ENCODE measurements around the gene TRRAP.
"Not testable (repeated sequence)": the region's sequence is repeated elsewhere in the genome, so short reads cannot be mapped to it uniquely, and the experiment has no call there.

The TRRAP gene

DNA sequence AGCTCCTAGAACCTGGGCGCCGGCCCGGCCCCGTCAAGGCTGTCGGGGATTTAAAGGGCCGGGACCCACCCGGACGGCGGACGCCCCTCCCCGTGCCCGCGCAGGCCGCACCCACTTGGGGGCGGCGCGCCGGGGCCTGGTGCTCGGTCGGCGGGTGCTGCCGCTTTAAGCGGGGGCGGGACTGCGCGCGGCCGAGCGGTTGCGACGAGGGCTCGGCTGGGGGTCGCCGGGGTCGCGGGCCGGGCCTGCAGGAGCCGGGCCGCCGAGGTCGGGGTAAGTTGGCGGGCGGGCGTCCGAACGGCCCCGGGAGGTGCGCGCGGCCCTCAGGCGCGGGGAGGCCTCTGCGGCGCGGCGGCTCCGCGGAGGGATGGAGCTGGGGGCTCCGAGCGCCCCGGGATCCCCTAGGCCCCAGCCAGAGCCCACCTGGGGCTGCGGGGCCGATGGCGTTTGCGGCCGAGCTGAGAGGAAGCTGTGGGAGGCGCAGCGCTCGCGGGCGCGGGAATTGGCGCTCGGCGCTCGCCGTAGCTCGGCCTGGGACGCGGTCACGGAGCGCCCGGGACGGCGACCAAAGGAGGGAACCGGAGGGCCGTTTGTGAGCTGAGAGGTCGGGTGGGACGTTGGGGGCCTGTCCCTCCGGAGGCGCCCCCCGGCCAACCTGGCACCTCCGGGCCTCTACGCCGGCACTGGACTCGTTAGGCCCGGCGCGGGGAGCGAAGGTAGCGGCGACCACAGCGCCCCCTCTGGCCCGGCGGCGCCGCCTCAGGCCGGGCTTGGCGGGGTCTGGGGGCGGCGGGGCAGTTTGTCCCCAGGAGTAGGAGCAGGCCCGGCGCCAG lies at the start of gene TRRAP:
TRRAP (plus strand) TSS at position 168 of the 833 bp plus-strand sequence. CDS start 2,619 bp downstream, outside the sequence.
- Mint-ChIP-seq H3K9me3 (no peaks in the 10 kb centered on the region), H3K4me1 (peaks cover 6% of the 10 kb centered on the region), H3K27ac (peak within 1 kb of the TSS; percentile 78), H3K27me3 (peaks cover 2% of the 10 kb centered on the region), H3K4me3 (peak within 1 kb of the TSS; percentile 91), H3K36me3 (no peaks in the 10 kb centered on the region)
- DNase-seq (ENCODE audit: low spot score in 2 of 2) (peak; percentile 71 to 88), ATAC-seq (ENCODE audit: low read depth) (peak; percentile 71)

DNA sequence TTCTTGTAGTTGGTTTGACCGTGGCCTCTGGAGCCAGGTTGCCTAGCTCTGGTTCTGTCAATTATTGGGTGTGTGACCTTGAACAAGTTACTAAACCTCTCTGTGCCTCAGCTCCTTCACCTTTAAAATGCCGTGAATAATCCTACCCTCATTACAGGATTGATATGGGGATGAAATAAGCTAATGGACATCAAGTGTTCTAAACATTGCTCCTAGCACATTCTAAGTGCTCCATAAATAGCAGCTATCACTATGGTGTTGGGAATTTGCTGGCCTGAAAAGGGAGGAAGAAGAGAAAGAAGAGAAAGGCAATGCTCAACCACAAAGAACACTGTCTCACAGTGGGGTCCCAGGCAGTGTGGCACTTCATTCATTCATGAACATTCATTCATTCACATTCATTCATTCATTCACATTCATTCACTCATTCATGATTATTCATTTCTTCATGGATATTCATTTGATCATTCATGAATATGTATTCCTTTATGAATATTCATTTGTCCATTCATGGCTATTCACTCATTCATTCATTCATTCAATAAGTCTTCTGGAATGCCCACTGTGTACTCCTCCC lies 47.3 kb upstream of the TRRAP start:
- no peak overlapping the region for H3K4me3 Mint-ChIP-seq
- H3K9me3 Mint-ChIP-seq, result no peaks in the 10 kb centered on the region
- H3K4me1 Mint-ChIP-seq, result no peaks in the 10 kb centered on the region
- DNase-seq (ENCODE audit: low spot score in 2 of 2), result no peak
- no peaks in the 10 kb centered on the region for H3K36me3 Mint-ChIP-seq
- H3K27me3 Mint-ChIP-seq, result peaks cover 13% of the 10 kb centered on the region
- no peak for ATAC-seq (ENCODE audit: low read depth)
- H3K27ac Mint-ChIP-seq, result no peak overlapping the region

DNA sequence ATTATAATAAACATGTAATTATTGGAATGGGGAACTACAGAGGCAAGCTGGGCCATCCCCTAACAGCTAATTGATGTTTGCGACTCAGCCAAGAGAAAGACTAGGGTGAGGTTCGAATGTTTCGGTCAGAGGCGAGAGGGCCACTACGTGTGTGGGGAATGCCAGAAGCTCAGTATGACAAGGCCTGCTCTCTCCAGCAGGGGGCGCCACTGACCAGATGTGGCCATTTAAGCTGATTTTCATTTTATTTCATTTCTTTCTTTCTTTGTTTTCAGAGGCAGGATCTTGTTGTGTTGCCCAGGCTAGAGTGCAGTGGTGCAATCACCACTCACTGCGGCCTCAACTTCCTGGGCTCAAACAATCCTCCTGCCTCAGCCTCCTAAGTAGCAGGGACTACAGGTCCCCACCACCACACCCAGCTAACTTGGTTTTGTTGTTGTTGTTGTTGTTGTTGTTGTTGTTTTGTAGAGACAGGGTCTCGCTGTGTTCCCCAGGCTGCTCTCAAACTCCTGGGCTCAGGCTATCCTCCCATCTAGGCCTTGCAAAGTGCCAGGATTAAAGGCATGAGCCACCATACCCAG lies 46.6 kb upstream of the TRRAP start:
- peaks cover 14% of the 10 kb centered on the region for H3K27me3 Mint-ChIP-seq
- H3K4me3 Mint-ChIP-seq, result no peak overlapping the region
- no peak overlapping the region for H3K27ac Mint-ChIP-seq
- H3K9me3 Mint-ChIP-seq, result no peaks in the 10 kb centered on the region
- H3K4me1 Mint-ChIP-seq, result no peaks in the 10 kb centered on the region
- H3K36me3 Mint-ChIP-seq, result no peaks in the 10 kb centered on the region
- DNase-seq (ENCODE audit: low spot score in 2 of 2) (no peak), ATAC-seq (ENCODE audit: low read depth) (no peak)

DNA sequence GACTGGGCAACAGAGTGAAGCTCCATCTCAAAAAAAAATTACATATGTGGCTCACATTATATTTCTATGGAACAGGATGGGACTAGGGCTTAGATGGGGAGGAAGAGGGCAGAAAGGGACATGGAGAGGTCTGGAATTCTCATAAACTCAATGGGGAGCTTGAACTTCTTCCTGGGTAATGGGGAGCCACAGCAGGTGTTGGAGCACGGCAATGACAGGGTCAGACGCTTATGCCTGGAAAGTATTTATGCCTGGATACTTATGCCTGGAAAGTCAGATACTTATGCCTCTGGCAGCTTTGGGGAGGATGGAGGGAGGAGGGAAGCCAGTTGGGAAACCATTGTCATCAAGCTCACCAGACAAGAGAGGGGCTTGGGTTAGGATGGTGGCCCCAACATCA lies 45.3 kb upstream of the TRRAP start:
- Mint-ChIP-seq H3K27me3 (peaks cover 9% of the 10 kb centered on the region), H3K4me1 (no peaks in the 10 kb centered on the region), H3K9me3 (no peaks in the 10 kb centered on the region), H3K36me3 (no peaks in the 10 kb centered on the region), H3K27ac (no peak overlapping the region), H3K4me3 (no peak overlapping the region)
- DNase-seq (ENCODE audit: low spot score in 2 of 2) (no peak), ATAC-seq (ENCODE audit: low read depth) (no peak)

DNA sequence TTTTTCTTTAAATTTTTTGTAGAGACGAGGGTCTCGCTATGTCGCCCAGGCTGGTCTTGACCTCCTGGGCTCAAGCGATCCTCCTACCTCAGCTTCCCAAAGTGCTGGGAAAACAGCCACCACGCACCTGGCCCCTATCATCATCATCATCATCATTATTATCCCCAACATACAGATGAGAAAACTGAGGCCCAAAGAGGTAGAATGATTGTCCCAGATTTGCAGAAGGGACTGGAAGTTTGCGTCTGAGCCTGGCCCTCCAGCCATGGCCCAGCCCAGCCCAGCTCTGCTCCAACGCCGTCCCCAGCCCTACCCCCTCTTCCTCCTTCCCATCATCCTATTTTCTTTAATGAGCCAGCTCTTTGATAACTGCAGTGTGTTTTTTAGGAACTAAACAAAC lies 43.4 kb upstream of the TRRAP start:
- no peaks in the 10 kb centered on the region for H3K4me1 Mint-ChIP-seq

DNA sequence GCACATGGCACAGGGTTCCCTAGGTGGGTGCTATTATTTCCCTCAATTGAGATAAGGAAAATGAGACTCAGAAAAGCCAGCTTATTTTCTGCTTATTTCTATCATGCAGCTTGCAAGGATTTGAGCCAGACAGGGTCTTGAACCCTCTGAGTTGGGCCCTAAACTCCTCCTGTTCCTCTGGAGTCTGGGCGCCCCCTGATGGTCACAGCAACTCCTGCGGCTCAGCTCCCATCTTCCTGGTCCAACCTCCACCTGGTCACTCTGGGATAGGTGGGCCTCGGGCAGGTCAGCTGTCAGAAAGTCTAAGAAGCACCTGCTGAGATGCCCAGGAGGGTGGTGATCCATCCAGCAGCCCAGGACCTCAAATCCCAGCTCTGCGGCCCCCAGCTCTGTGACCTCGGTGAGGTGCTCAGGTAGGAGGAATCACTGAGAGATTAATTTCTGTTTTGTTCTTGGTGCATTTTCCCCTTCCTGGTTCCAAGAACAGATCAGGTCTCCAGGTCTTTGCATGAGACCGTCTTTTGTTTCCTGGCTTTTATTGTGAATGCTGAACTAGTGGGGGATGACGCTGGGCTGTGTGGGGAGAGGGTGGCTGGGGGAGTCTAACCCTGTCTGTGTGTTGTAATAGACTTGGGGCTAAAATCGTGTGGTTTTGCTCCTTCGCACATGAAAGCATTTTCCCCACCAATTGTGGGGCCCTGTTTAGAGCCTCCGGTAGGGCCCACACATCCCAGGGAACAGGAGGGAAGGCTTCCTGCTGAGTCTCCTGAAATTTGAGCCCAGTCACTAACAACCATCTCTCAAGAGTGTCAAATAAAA lies 41.3 kb upstream of the TRRAP start:
- Mint-ChIP-seq H3K27me3 (peaks cover 14% of the 10 kb centered on the region), H3K4me3 (no peak overlapping the region), H3K27ac (no peak overlapping the region), H3K9me3 (no peaks in the 10 kb centered on the region), H3K4me1 (peaks cover 3% of the 10 kb centered on the region), H3K36me3 (no peaks in the 10 kb centered on the region)
- no peak for DNase-seq (ENCODE audit: low spot score in 2 of 2)
- ATAC-seq (ENCODE audit: low read depth), result no peak

More for the DNA sequence above, 43.4 kb upstream of the TRRAP start:
- Mint-ChIP-seq H3K27ac (no peak overlapping the region), H3K27me3 (peaks cover 10% of the 10 kb centered on the region), H3K9me3 (no peaks in the 10 kb centered on the region), H3K36me3 (no peaks in the 10 kb centered on the region), H3K4me3 (no peak overlapping the region)
- ATAC-seq (ENCODE audit: low read depth), result no peak
- no peak for DNase-seq (ENCODE audit: low spot score in 2 of 2)

DNA sequence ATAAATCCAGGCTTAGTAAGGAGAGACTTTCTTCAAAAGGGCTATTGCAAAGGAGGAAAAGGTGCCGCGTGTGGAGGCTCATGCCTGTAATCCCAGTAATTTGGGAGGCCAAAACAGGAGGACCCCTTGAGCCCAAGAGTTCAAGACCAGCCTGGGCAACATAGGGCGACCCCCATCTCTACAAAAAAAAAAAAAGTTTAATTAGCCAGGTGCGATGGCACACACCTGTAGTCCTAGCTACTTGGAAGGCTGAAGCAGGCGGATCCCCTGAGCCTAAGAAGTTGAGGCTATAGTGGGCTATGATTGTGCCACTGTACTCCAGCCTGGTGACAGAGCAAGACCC lies 40.7 kb upstream of the TRRAP start:
- Mint-ChIP-seq H3K9me3 (no peaks in the 10 kb centered on the region), H3K4me1 (peaks cover 3% of the 10 kb centered on the region), H3K27ac (no peak overlapping the region), H3K36me3 (no peaks in the 10 kb centered on the region), H3K27me3 (peaks cover 14% of the 10 kb centered on the region), H3K4me3 (no peak overlapping the region)
- no peak for DNase-seq (ENCODE audit: low spot score in 2 of 2)
- ATAC-seq (ENCODE audit: low read depth), result no peak

DNA sequence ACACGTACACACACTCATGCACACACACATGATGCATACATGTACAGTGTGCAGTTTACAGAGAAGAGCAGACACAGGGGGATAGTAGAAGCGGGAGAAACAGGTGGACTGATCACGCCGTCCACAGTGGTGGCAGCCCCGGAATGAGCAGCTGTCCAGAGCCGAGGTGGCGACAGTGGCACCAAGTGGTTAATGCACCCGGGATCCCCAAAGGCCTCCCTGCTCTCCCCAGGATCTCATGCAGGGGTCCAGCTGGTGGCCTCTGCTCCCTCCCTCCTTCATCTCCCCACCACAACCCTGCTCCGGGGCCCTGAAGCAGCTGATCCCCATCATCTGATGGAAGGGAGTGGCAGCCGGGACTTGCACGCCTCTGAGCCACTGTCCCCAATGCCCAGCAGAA lies 38.2 kb upstream of the TRRAP start:
- Mint-ChIP-seq H3K4me3 (no peak overlapping the region), H3K9me3 (no peaks in the 10 kb centered on the region), H3K27me3 (peaks cover 19% of the 10 kb centered on the region), H3K27ac (no peak overlapping the region), H3K4me1 (peaks cover 3% of the 10 kb centered on the region), H3K36me3 (no peaks in the 10 kb centered on the region)
- ATAC-seq (ENCODE audit: low read depth) (no peak), DNase-seq (ENCODE audit: low spot score in 2 of 2) (no peak)

DNA sequence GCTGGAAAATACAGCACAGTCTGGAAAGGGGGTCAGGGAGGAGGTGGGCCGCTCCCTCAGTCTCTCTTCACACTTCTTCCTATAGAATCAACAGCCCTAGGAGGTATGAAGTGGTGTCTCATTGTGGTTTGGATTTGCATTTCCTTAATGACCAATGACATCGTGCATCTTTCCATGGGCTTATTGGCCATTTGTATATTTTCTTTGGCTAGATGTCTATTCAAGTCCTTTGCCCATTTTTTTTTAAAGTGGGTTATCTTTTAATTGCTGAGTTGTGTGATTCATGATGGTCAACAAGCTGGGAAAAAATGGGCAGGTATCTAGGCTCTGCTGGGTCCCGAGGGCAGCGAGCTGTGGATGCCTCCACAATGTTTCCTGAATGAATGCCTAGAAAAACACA lies 37.6 kb upstream of the TRRAP start:
- Mint-ChIP-seq H3K4me1 (peaks cover 3% of the 10 kb centered on the region), H3K27ac (no peak overlapping the region), H3K4me3 (no peak overlapping the region), H3K36me3 (no peaks in the 10 kb centered on the region), H3K27me3 (peaks cover 19% of the 10 kb centered on the region), H3K9me3 (no peaks in the 10 kb centered on the region)
- DNase-seq (ENCODE audit: low spot score in 2 of 2), result no peak
- ATAC-seq (ENCODE audit: low read depth), result no peak

DNA sequence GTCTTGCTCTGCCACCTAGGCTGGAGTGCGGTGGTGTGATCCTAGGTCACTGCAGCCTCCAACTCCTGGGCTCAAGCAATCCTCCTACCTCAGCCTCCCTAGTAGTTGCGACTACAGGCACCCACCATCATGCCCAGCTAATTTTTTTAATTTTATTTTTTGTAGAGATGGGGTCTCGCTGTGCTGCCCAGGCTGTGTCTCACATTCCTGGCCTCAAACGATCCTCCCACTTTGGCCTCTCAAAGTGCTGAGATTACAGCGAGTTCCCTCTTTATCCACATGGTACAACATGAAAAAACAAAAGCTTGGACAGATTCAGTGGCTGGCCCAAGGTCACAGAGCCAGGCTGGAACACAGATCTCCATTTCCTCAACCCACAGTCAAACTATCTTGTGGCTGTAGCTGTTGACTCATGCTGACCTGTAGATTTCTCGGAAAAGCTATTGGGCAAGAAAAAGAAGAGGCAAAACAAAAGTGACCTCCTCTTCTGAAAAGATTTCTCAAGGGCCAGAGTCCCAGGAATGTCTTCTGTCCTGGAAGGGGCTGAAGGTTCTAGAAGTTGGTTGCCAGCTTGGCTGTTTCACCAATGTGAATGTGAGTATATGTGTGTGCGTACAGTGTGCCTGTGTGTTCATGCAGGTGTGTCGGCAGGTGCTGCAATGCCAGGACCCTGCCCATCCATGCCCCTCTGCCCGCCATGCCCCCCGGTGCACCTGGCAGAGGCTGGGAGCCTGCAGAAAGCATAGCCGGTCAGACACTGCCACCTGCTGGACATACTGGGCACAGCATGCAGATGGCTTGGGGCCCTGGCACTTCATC lies 36.9 kb upstream of the TRRAP start:
- DNase-seq (ENCODE audit: low spot score in 2 of 2) (peak; percentile 77 to 86), ATAC-seq (ENCODE audit: low read depth) (peak; percentile 68)
- Mint-ChIP-seq H3K27ac (no peak overlapping the region), H3K4me1 (peaks cover 3% of the 10 kb centered on the region), H3K27me3 (peaks cover 19% of the 10 kb centered on the region), H3K9me3 (no peaks in the 10 kb centered on the region), H3K36me3 (no peaks in the 10 kb centered on the region), H3K4me3 (no peak overlapping the region)

DNA sequence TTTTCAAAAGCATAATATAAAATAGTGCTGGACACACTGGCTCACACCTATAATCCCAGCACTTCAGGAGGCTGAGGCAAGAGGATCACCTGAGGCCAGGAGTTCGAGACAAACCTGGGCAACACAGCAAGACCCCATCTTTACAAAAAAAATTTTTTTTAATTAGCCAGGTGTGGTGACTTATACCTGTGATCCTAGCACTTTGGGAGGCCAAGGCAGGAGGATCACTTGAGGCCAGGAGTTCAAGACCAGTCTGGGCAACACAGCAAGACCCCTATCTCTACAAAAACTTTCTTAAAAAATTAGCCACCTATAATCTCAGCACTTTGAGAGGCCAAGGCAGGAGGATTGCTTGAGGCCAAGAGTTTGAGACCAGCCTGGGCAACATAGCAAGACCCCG lies 35.8 kb upstream of the TRRAP start:
- DNase-seq (ENCODE audit: low spot score in 2 of 2); H3K27ac Mint-ChIP-seq; ATAC-seq (ENCODE audit: low read depth); H3K36me3 Mint-ChIP-seq; H3K4me1 Mint-ChIP-seq; H3K9me3 Mint-ChIP-seq; H3K4me3 Mint-ChIP-seq: not testable (repeated sequence)
- peaks cover 18% of the 10 kb centered on the region for H3K27me3 Mint-ChIP-seq

DNA sequence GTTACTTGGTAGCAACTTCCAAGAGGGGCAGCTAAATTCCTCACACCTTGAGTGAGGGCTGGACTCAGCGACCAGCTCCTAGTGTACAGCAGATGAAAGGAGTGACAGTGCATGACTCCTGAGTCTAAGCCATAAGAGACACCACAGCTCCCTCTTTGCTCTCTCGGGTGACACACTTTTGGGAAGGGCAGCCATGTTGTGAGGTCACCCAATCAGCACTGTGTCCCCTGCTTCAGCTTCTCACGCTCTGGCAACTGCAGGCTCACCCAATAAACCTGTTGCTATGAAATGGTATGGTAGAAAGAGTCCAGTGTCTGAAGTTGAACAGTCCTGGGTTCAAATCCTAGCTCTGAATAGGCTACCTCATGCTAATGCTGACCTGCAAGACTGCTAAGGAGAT lies 29.4 kb upstream of the TRRAP start:
- peaks cover 2% of the 10 kb centered on the region for H3K9me3 Mint-ChIP-seq
- H3K27ac Mint-ChIP-seq, result no peak overlapping the region
- no peak overlapping the region for H3K4me3 Mint-ChIP-seq
- no peaks in the 10 kb centered on the region for H3K4me1 Mint-ChIP-seq
- H3K36me3 Mint-ChIP-seq, result peaks cover 3% of the 10 kb centered on the region
- DNase-seq (ENCODE audit: low spot score in 2 of 2), result no peak
- no peak for ATAC-seq (ENCODE audit: low read depth)
- peaks cover 20% of the 10 kb centered on the region for H3K27me3 Mint-ChIP-seq

DNA sequence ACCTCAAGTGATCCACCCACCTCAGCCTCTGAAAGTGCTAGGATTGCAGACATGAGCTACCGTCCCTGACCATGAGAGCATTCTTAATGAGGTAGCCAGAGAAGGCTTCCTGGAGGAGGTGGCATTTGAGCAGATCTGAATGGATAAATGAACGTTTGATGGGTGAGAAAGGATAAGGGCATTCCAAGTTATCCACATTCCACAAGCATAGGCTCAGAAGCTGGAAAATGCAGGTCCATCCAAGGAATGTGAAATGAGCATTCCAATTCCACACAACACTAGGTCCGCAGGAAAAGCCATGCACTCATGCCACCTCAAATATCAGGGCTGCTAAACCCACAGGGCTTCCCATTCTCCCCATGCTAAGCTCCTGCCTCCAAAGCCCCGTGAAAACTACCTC lies 25.5 kb upstream of the TRRAP start:
- Mint-ChIP-seq H3K9me3 (peaks cover 2% of the 10 kb centered on the region), H3K36me3 (peaks cover 3% of the 10 kb centered on the region), H3K27ac (no peak overlapping the region), H3K27me3 (peaks cover 14% of the 10 kb centered on the region), H3K4me3 (no peak overlapping the region), H3K4me1 (no peaks in the 10 kb centered on the region)
- DNase-seq (ENCODE audit: low spot score in 2 of 2) (no peak), ATAC-seq (ENCODE audit: low read depth) (no peak)
